ENCODE data around the gene COL19A1. TPM values are rescaled to one million over a fixed set of nuclear protein-coding genes. Genes with fewer than 3 reads are reported as not detected.
"Not testable (repeated sequence)": the region's sequence is repeated elsewhere in the genome, so short reads cannot be mapped to it uniquely, and the experiment has no call there.

The COL19A1 gene
- total RNA-seq, 1 donor from 2014 or later, result 0.14 TPM

DNA sequence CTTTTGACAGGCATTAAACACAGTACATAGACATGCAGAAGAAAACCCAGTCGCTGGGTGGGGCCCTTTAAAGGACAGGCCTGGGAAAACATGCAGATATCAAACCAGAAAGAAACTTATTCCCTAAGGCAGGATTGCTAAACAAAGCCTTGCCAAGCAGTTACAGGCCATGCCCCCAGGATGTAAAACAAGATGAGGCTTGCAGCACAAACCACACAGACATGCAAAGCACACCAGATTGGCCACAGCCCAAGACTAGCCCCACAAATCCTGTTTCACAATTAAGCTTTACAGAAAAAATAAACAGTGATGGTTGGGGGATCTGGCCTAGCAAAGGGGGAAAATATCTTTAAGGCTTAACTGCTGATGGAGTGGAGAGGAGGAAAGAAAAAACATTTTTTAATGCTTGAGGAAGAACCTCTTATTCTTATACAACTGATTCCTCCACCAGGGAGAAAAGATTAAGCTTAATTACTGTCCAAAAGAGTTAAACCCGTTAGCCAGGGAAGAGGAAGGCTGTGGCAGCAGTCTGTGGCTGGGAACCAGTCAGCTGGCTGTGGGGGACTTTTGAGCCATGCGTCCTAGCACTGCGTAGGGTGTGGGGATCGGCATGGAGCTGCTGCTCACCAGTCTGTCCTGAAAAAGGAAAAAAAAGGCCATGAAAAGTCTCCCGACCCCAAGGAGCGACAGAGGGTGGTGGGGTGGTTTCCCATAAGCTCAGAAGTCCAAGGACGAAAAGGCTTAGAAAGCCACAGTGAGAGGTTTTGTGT, 28.4 kb downstream of the COL19A1 start:
- intact Hi-C loops (cut with micrococcal nuclease), result no loop called here

GRCh38 chr6:69895396-69895795, 29.0 kb downstream of the COL19A1 start:
- intact Hi-C loops (cut with micrococcal nuclease), result no loop called here

- intact Hi-C loops (cut with micrococcal nuclease), result no loop called here
Observed at GRCh38 chr6:69900869-69901268, 34.5 kb downstream of the COL19A1 start.

DNA sequence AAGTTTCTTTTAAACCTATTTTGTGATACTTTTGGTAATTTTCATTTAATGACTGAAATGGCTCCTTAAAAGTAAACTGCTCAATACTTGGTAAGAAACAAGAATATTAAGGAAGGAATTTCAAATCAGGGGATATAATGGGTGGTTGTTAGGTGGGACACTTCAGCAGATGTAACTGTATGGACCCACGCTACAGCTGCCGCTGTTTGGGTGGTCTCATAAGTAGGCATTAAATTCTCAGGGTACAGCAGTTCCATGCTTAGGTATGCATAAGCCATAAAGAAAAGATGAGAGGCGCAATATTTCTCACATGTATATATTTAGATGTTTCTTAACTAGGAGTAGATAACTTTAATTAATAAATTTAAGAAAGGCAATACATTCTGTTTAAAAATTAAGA, 35.0 kb downstream of the COL19A1 start:
- intact Hi-C loops (cut with micrococcal nuclease), result no loop called here

GRCh38 chr6:69907981-69908498, 41.7 kb downstream of the COL19A1 start:
- intact Hi-C loops (cut with micrococcal nuclease), result no loop called here

DNA sequence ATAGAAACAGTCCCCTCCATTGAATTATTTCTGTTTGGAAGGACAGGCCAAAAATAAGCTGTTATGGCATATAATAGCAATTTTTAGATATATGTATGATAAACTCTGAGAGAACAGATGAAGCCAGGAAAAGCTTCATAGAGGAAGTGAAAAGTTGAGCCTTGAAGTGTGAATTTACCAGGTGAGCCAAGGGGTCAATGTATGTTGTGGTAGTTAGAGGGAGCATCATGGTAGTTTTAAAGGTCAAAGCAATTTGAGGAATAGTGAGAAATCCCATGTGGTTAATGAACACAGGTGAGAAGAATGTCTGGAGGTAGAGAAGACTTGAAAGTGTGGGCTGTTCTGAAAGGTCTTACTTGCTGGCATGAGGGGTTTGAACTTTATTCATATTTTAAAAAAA, 47.0 kb downstream of the COL19A1 start:
- intact Hi-C loops (cut with micrococcal nuclease), result no loop called here

- intact Hi-C loops (cut with micrococcal nuclease), result no loop called here
Observed at GRCh38 chr6:69914015-69914485, 47.7 kb downstream of the COL19A1 start.

DNA sequence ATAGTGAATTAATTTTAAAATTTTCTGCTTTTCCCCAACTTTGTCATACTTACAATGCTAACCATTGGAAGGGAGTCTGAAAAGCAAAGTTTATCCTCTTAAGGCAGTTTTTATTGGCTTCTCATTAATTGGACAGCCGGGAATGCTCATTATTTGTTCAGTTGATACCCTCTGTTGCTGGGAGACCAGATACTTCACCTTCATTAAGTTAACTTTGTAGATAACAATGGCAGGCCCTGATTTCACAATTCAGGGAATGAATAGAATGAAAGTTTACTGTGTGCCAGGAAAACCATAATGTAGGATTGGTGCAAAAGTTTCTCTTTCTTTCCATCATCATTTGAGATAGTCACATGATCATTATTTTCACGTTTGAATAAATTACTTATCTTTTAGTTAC, 49.0 kb downstream of the COL19A1 start:
- intact Hi-C loops (cut with micrococcal nuclease), result no loop called here

DNA sequence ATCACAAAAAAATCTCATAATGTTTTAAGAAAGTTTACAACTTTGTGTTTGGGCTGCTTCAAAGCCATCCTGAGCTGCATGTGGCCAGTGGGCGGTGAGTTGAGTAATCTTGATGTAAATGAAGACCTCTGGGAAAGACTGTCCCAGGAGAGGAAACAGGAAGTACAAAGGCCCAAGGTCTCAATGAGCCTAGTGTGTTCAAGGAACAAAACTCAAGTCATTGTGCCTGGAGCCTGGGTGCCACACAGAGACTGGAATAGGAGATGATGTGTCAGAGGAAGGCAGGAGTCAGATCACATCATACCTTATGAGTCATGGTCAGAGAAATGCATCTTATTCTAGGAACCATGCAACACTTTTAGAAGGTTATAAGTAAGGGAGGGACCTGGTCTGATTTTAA, 51.5 kb downstream of the COL19A1 start:
- intact Hi-C loops (cut with micrococcal nuclease), result no loop called here

- intact Hi-C loops (cut with micrococcal nuclease), result no loop called here
Observed at GRCh38 chr6:69918813-69919475, 52.6 kb downstream of the COL19A1 start.

GRCh38 chr6:69921066-69921465, 54.7 kb downstream of the COL19A1 start:
- intact Hi-C loops (cut with micrococcal nuclease), result not testable (repeated sequence)

DNA sequence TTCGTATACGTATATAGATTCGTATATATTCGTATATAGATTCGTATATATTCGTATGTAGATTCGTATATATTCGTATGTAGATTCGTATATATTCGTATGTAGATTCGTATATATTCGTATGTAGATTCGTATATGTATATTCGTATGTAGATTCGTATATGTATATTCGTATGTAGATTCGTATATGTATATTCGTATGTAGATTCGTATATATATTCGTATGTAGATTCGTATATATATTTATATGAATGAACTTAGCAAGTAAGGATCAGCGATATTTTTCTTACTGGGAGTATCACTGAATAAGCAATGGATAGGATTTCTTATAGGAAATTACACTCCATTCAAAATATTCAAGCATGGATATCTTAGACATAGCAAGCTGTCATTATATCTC, 55.3 kb downstream of the COL19A1 start:
- intact Hi-C loops (cut with micrococcal nuclease), result not testable (repeated sequence)

DNA sequence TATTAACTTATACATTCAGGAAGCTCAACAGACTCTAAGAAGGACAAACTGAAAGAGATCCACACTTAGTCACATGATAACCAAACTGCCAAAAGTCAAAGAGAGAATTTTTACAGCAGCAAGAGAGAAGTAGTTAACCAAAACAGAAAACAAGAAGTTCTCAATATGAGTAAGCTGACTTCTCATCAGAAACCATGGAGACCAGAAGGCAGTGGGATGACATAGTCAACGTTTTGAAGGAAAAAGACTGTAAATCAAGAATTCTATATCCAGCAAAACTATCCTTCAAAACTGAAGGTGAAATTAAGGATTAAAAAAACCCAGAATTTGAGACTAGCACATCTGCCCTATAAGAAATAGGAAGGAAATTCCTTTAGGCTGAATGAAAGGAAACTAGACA, 60.4 kb downstream of the COL19A1 start:
- intact Hi-C loops (cut with micrococcal nuclease), result no loop called here

GRCh38 chr6:69933239-69933638, 66.9 kb downstream of the COL19A1 start:
- intact Hi-C loops (cut with micrococcal nuclease), result no loop called here

DNA sequence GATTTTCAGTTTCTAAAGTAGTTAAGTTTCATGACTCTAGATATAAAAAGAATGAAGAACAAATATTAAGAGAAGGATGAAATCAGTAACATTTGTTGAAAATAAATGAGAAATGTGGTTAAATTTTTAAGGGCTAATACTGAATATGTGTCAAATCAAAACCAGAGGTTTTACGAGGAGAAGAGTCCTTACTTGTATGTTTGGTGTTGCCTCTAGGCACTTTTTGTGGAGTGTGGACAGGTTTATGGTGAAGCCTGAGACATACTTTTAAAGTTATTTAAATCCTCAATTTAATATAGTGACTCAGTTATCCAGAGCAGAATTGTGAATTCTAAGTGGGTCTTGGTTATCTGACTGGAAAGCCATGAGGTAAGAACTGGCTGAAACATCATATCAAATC, 68.7 kb downstream of the COL19A1 start:
- intact Hi-C loops (cut with micrococcal nuclease), result no loop called here

DNA sequence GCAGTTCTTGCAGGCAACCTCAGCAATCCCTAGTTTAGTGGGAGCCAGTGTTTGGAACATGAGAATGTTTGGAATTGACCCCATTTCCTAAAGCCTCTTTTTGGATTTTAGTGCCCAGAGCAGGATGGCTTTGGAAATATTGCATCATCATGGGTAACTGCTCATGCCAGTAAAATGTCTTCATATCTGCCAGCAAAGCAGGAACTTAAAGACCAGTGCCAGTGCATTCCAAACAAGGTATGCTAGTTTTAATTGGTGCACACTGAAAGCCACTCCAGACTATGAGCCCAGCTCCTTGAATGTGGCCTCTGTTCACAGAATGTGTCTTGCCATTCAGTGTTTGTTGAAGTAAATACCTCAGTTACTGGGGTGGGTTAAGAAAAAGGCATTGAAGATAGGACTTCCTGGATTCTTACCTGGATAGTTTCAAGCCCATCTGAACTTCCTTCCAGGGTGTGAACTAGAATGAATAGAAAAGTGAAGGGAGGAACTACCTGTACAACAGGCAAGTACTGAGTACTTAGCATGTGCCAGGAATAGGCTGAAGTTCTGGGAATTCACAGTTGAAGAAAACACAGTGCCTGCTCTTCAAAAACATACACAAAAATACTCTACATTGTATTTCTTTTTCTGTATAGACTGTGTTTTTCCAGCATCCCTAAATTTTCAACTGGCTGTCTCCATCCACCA, 70.5 kb downstream of the COL19A1 start:
- intact Hi-C loops (cut with micrococcal nuclease), result no loop called here

- intact Hi-C loops (cut with micrococcal nuclease), result no loop called here
Observed at GRCh38 chr6:69937402-69938136, 71.2 kb downstream of the COL19A1 start.

DNA sequence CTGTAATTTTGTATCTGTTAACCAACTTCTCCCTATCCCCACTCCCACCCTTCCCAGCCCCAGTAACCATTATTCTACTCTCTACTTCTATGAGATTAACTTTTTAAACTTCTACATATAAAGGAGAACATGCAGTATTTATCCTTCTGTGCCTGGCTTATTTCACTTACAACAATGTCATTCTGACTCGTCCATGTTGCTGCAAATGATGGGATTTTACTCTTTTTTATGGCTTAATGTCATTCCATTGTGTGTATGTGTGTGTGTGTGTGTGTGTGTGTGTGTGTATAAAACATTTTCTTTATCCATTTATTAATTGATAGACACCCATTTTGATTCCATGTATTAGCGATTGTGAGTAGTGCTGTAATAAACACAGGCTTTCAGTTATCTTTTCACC, 76.1 kb downstream of the COL19A1 start:
- intact Hi-C loops (cut with micrococcal nuclease), result no loop called here

DNA sequence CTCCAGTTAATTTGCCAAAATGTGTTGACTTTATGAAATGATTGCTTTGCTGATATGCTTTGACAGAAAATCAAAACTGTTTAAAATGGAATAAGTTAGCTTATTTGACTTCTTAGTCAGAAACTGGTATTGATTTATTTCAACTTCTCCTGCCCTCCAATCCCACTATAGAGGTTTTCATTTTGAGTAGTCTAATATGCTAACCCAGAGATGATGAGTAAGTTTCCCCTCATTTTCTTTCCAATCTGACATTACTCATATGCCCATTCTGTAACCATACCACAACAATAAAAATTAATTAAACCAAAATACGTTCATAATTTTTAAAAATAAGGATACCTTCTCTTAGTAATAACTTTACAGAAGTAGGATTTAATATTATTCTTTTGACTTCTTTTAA, 78.8 kb downstream of the COL19A1 start:
- intact Hi-C loops (cut with micrococcal nuclease), result no loop called here

DNA sequence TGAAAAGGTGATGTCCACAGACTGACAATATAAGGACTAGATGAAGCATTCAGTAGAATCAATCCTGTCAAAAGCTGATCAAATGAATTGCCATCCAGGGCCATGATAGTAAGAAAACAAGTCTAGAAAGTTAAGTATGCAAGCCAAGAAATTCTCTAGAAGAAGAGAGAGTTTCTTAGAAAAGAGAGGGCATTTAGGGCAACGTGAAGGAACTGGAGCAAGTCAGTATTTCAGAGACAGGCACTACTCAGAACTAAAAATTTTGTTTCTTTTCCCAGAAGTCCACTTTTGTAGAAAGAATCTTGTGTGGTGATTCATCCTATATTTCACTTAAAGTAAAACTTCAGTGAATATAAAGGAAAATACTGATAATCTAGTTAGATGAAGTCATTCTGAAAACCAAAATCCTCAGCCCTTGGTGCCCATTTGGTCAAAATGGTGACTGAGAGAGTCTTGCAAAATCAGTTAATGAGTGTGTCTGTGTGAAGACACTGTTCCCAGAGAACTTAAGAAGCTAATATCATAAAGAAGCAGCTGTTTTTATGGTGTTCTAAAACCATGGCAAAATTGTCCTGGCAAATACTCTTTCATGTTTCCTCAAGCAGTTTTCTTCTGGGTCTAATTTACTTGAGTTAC, 82.2 kb downstream of the COL19A1 start:
- intact Hi-C loops (cut with micrococcal nuclease), result no loop called here

- intact Hi-C loops (cut with micrococcal nuclease), result no loop called here
Observed at GRCh38 chr6:69953491-69953890, 87.1 kb downstream of the COL19A1 start.

Data from T-helper 2 cell treated with Interferon-gamma antibody and Interleukin-4, amounts not matched to agents 100 ng/mL and 5 ng/mL, for 36 hours (primary cell).